NB4 (cell line): ENCODE results near the gene KCNK15.

Experiments used
- MYC ChIP-seq: IDR thresholded peaks from 2 replicates; pipeline ENCODE4 v1.6.1; 2011; ENCODE audit warnings: low read depth, low read length
- POLR2A ChIP-seq: IDR thresholded peaks from 2 replicates; pipeline ENCODE4 v1.6.1; 2011; ENCODE audit warnings: mild to moderate bottlenecking; ENCODE audit not compliant: insufficient read length; ENCODE audit errors: extremely low read depth
- TF ChIP-seq, protein P1 (sequence below): IDR thresholded peaks from one replicate; pipeline ENCODE4 v1.5.1; 2012; ENCODE audit warnings: low read depth, low read length
- TF ChIP-seq, protein P2 (sequence below): IDR thresholded peaks from 2 replicates; pipeline ENCODE4 v1.6.1; 2011; ENCODE audit warnings: low read depth, low read length

- TF ChIP-seq POLR2A (no peak), MYC (no peak)
- TF ChIP-seq, protein P1, sequence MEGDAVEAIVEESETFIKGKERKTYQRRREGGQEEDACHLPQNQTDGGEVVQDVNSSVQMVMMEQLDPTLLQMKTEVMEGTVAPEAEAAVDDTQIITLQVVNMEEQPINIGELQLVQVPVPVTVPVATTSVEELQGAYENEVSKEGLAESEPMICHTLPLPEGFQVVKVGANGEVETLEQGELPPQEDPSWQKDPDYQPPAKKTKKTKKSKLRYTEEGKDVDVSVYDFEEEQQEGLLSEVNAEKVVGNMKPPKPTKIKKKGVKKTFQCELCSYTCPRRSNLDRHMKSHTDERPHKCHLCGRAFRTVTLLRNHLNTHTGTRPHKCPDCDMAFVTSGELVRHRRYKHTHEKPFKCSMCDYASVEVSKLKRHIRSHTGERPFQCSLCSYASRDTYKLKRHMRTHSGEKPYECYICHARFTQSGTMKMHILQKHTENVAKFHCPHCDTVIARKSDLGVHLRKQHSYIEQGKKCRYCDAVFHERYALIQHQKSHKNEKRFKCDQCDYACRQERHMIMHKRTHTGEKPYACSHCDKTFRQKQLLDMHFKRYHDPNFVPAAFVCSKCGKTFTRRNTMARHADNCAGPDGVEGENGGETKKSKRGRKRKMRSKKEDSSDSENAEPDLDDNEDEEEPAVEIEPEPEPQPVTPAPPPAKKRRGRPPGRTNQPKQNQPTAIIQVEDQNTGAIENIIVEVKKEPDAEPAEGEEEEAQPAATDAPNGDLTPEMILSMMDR: no peak
- TF ChIP-seq, protein P2, sequence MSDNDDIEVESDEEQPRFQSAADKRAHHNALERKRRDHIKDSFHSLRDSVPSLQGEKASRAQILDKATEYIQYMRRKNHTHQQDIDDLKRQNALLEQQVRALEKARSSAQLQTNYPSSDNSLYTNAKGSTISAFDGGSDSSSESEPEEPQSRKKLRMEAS: no peak
Measured at GRCh38 chr20:44768256-44768655, 22.6 kb downstream of the KCNK15 start.
